Tibial nerve (tissue), 3 donors: ENCODE results near the gene MAPK8IP3.

ENCODE experiments used
- POLR2A ChIP-seq, 2 donors: fragments of 450-650 bp; IDR thresholded peaks; one replicate each; pipeline ENCODE4 v1.6.1; 2017; ENCODE audit warnings: antibody characterized with exemption in 2 of 2, mild to moderate bottlenecking in 2 of 2, moderate library complexity in 2 of 2
- TF ChIP-seq, protein P1 (sequence below), 5 experiments: fragments of 200-600 bp in 3 of 5; fragments of 450-650 bp in 2 of 5; sonication (generic) in 3 of 5; IDR thresholded peaks; one replicate each; pipeline ENCODE4 v1.5.1; 2016 to 2019; ENCODE audit warnings: antibody characterized with exemption in 5 of 5, mild to moderate bottlenecking in 3 of 5, moderate library complexity in 2 of 5

- TF ChIP-seq, protein P1, sequence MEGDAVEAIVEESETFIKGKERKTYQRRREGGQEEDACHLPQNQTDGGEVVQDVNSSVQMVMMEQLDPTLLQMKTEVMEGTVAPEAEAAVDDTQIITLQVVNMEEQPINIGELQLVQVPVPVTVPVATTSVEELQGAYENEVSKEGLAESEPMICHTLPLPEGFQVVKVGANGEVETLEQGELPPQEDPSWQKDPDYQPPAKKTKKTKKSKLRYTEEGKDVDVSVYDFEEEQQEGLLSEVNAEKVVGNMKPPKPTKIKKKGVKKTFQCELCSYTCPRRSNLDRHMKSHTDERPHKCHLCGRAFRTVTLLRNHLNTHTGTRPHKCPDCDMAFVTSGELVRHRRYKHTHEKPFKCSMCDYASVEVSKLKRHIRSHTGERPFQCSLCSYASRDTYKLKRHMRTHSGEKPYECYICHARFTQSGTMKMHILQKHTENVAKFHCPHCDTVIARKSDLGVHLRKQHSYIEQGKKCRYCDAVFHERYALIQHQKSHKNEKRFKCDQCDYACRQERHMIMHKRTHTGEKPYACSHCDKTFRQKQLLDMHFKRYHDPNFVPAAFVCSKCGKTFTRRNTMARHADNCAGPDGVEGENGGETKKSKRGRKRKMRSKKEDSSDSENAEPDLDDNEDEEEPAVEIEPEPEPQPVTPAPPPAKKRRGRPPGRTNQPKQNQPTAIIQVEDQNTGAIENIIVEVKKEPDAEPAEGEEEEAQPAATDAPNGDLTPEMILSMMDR (IDR thresholded peaks at IDR 0.05) = no peak
- TF ChIP-seq POLR2A (IDR thresholded peaks at IDR 0.05) = no peak
Observed at GRCh38 chr16:1707193-1707790, 1.3 kb downstream of the MAPK8IP3 start.
